NK-92 (cell line): ENCODE results near the gene MAML2.
"Not testable (repeated sequence)": the region's sequence is repeated elsewhere in the genome, so short reads cannot be mapped to it uniquely, and the experiment has no call there.

Source experiments
- DNase-seq: peaks from one replicate; lab custom pipeline; 2025; ENCODE audit not compliant: unreplicated experiment; lab: John Stamatoyannopoulos, UW

Gene MAML2

GRCh38 chr11:96294289-96294688 lies 48.7 kb downstream of the MAML2 start:
- no peak for DNase-seq

- DNase-seq: no peak
Observed at GRCh38 chr11:96293598-96294021, 49.4 kb downstream of the MAML2 start.

GRCh38 chr11:96293109-96293508 lies 49.9 kb downstream of the MAML2 start:
- DNase-seq: no peak

GRCh38 chr11:96292291-96293010 lies 50.5 kb downstream of the MAML2 start:
- no peak for DNase-seq

GRCh38 chr11:96290631-96291030 lies 52.4 kb downstream of the MAML2 start:
- DNase-seq: no peak

GRCh38 chr11:96290031-96290430 lies 53.0 kb downstream of the MAML2 start:
- no peak for DNase-seq

GRCh38 chr11:96288915-96289314 lies 54.1 kb downstream of the MAML2 start:
- DNase-seq: no peak

- DNase-seq: no peak
Observed at GRCh38 chr11:96287822-96288439, 55.1 kb downstream of the MAML2 start.

GRCh38 chr11:96285985-96286384 lies 57.0 kb downstream of the MAML2 start:
- DNase-seq: not testable (repeated sequence)

- DNase-seq: no peak
Observed at GRCh38 chr11:96284917-96285316, 58.1 kb downstream of the MAML2 start.

- DNase-seq: no peak
Observed at GRCh38 chr11:96284401-96284800, 58.6 kb downstream of the MAML2 start.

GRCh38 chr11:96282625-96283220 lies 60.3 kb downstream of the MAML2 start:
- no peak for DNase-seq

- DNase-seq: no peak
Observed at GRCh38 chr11:96280444-96280843, 62.6 kb downstream of the MAML2 start.

- DNase-seq: no peak
Observed at GRCh38 chr11:96279896-96280290, 63.1 kb downstream of the MAML2 start.

GRCh38 chr11:96279018-96279895 lies 63.7 kb downstream of the MAML2 start:
- DNase-seq: no peak

GRCh38 chr11:96278039-96278897 lies 64.7 kb downstream of the MAML2 start:
- DNase-seq: no peak

GRCh38 chr11:96277696-96278038 lies 65.3 kb downstream of the MAML2 start:
- no peak for DNase-seq

GRCh38 chr11:96276836-96277235 lies 66.2 kb downstream of the MAML2 start:
- DNase-seq: no peak

- DNase-seq: no peak
Observed at GRCh38 chr11:96275801-96276594, 67.0 kb downstream of the MAML2 start.

GRCh38 chr11:96273507-96273906 lies 69.5 kb downstream of the MAML2 start:
- DNase-seq: no peak
